ENCODE results near the gene FUZ.

DNA sequence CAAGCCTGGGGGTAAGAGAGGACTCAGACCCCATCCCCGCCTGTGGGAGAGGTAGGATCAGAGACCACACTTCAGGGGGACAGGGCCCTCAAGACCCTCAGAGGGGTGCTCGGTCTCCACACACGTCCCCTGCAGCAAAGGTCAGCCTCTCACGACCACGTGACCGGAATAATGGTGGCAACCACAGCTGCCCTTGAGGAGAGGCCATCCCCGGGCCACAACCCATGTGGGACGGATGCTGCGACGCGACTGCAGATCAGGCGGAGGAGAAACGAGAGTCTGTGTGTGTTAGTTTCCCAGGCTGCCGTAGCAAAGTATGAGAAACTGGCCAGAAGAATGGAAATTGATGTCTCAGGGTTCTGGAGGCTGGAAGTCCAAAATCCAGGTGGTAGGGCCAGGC is 13.9 kb upstream of the FUZ start:
- no peak for TF ChIP-seq POLR2A (IDR thresholded peaks at IDR 0.05)
- no peak for TF ChIP-seq CTCF (IDR thresholded peaks at IDR 0.05)
